GM23338 (cell line): ENCODE data around the gene SLC51A.

Experiments used
- CREB1 ChIP-seq: fragments of 250-450 bp; sonication (Bioruptor Pico); IDR thresholded peaks from 2 replicates; pipeline ENCODE4 v1.5.0; 2020; ENCODE audit warnings: low read depth, mild to moderate bottlenecking, moderate library complexity
- CTCF ChIP-seq, 2 experiments: fragments of 200-600 bp in 1 of 2; sonication (generic) in 1 of 2; conservative IDR thresholded peaks; 2 replicates each; pipeline versions ENCODE4 v1.5.1 to v1.6.1; 2016 to 2017; ENCODE audit warnings: antibody characterized with exemption in 2 of 2, low read depth in 2 of 2, mild to moderate bottlenecking in 2 of 2, moderate library complexity in 1 of 2
- ETS1 ChIP-seq: IDR thresholded peaks from 2 replicates; pipeline ENCODE4 v1.6.1; 2016; ENCODE audit warnings: antibody characterized with exemption
- EZH2 ChIP-seq: fragments of 200-600 bp; sonication (generic); IDR thresholded peaks from one replicate; pipeline ENCODE4 v1.8.0; 2017; ENCODE audit warnings: antibody characterized with exemption, mild to moderate bottlenecking, low read depth; ENCODE audit not compliant: unreplicated experiment
- EZH2phosphoT487 ChIP-seq: fragments of 200-600 bp; sonication (generic); IDR thresholded peaks from one replicate; pipeline ENCODE4 v1.8.1; 2018; ENCODE audit warnings: antibody characterized with exemption; ENCODE audit not compliant: unreplicated experiment
- NANOG ChIP-seq: IDR thresholded peaks from 2 replicates; pipeline ENCODE4 v1.6.1; 2016; ENCODE audit warnings: antibody characterized with exemption, borderline replicate concordance
- POLR2AphosphoS5 ChIP-seq: IDR thresholded peaks from 2 replicates; pipeline ENCODE4 v1.6.1; 2016; ENCODE audit warnings: antibody characterized with exemption, low read depth
- REST ChIP-seq: IDR thresholded peaks from one replicate; pipeline ENCODE4 v1.6.1; 2018; ENCODE audit warnings: antibody characterized with exemption; ENCODE audit not compliant: unreplicated experiment
- STAT1 ChIP-seq: IDR thresholded peaks from one replicate; pipeline ENCODE4 v1.6.1; 2016; ENCODE audit warnings: antibody characterized with exemption; ENCODE audit not compliant: unreplicated experiment
- ZNF114 ChIP-seq: fragments of 250-450 bp; sonication (Bioruptor Pico); IDR thresholded peaks from 2 replicates; pipeline ENCODE4 v1.5.0; 2020; ENCODE audit warnings: mild to moderate bottlenecking, moderate library complexity

- TF ChIP-seq CREB1 (CRISPR knock-in tag) (no peak), EZH2 (no peak), CTCF (conservative IDR thresholded peaks at IDR 0.05; ENCODE audit: low read depth in 2 of 2) (no peak), POLR2AphosphoS5 (no peak), EZH2phosphoT487 (no peak), STAT1 (no peak), NANOG (no peak), REST (no peak), ZNF114 (no peak), ETS1 (no peak)
Measured at GRCh38 chr3:196215493-196216020, 777 bp upstream of the SLC51A start.
